Stimulated activated naive B cell treated with anti-CD40 and anti-IgM and Interleukin-4, amounts not matched to agents 10 μg/mL and 1 μg/mL and 100 μg/mL, for 72 hours (primary cell): ENCODE measurements around the gene SENP2.
"Not testable (repeated sequence)": the region's sequence is repeated elsewhere in the genome, so short reads cannot be mapped to it uniquely, and the experiment has no call there.

ENCODE experiments used
- ATAC-seq, 2 donors: fragments of 150-1000 bp; cut with Tn5 transposase; replicated peaks; 2 replicates each; pipeline ENCODE4 v1.10.0; 2021; ENCODE audit warnings: moderate library complexity in 1 of 2
- DNase-seq: peaks from one replicate; pipeline ENCODE4 v3.0.0; 2021
- H3K27ac Mint-ChIP-seq: one replicate; pipeline ENCODE4 v1.8.0; 2022; ENCODE audit warnings: mild to moderate bottlenecking, mixed read lengths
- H3K27me3 Mint-ChIP-seq, 2 donors: one replicate each; pipeline ENCODE4 v1.8.0; 2022; ENCODE audit warnings: mixed read lengths in 2 of 2
- H3K36me3 Mint-ChIP-seq, 2 donors: one replicate each; pipeline ENCODE4 v1.8.0; 2022; ENCODE audit warnings: mixed read lengths in 2 of 2, mild to moderate bottlenecking in 1 of 2
- H3K4me1 Mint-ChIP-seq, 2 donors: one replicate each; pipeline ENCODE4 v1.8.0; 2022; ENCODE audit warnings: mixed read lengths in 2 of 2, mild to moderate bottlenecking in 1 of 2
- H3K4me3 Mint-ChIP-seq, 2 donors: one replicate each; pipeline ENCODE4 v1.8.0; 2022; ENCODE audit warnings: mild to moderate bottlenecking in 2 of 2, mixed read lengths in 2 of 2, moderate library complexity in 1 of 2
- H3K9me3 Mint-ChIP-seq, 2 donors: one replicate each; pipeline ENCODE4 v1.8.0; 2022; ENCODE audit warnings: mixed read lengths in 2 of 2, mild to moderate bottlenecking in 1 of 2

Gene SENP2

DNA sequence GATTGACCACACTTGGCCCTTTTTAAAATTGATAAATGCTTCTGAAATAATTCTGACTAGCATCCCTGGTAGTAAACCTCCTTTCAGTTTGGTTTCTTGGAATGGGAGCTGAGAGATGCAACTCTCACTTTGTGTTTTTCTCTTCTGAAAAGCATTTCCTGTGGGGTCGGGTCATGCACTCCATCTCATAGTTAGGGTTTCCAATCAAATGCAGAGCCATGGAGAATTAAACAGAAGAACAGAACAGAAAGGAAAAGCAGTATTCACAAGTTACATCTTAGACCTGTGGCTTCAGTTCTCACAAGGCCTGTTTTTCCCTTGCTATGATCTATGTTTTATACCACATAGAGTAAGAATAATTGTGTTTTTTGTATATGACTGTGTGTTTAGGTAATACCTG lies 39.7 kb downstream of the SENP2 start:
- H3K27me3 Mint-ChIP-seq, result no peaks in the 10 kb centered on the region

GRCh38 chr3:185629554-185630181 lies 43.6 kb downstream of the SENP2 start:
- Mint-ChIP-seq H3K27ac (peak overlapping the region; percentile 62), H3K36me3 (peaks cover 19 to 26% of the 10 kb centered on the region in 2 donors), H3K4me3 (no peak overlapping the region), H3K4me1 (peaks cover 0 to 5% of the 10 kb centered on the region in 2 donors), H3K27me3 (no peaks in the 10 kb centered on the region), H3K9me3 (no peaks in the 10 kb centered on the region)
- ATAC-seq (no peak), DNase-seq (no peak)

More for the DNA sequence above, 39.7 kb downstream of the SENP2 start:
- Mint-ChIP-seq H3K4me3 (no peak overlapping the region), H3K4me1 (peaks cover 0 to 5% of the 10 kb centered on the region in 2 donors), H3K36me3 (peaks cover 26 to 30% of the 10 kb centered on the region in 2 donors), H3K9me3 (no peaks in the 10 kb centered on the region), H3K27ac (no peak overlapping the region)
- ATAC-seq (no peak), DNase-seq (no peak)

DNA sequence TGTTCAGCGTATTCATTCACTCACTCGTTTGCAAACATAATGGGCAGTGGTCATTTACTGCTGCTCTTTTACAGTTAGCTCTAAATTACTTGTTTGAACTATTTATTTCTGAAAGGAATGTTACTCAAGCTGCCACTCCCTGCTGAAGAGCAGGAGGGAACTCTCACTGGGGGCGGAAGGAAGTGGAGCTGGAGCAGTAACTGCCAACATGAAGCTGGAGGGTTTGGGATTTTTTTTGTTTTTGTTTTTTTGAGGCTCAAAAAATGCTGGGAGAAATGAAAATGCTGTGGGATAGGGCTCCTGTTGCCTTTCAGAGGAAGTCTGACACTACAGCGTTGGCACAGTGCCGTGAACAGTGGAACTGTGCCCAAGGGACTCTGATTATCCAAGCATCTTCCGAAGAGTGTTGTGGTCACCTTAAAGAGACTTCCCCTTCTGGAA lies 44.1 kb downstream of the SENP2 start:
- Mint-ChIP-seq H3K9me3 (no peaks in the 10 kb centered on the region), H3K36me3 (peaks cover 16 to 22% of the 10 kb centered on the region in 2 donors)

DNA sequence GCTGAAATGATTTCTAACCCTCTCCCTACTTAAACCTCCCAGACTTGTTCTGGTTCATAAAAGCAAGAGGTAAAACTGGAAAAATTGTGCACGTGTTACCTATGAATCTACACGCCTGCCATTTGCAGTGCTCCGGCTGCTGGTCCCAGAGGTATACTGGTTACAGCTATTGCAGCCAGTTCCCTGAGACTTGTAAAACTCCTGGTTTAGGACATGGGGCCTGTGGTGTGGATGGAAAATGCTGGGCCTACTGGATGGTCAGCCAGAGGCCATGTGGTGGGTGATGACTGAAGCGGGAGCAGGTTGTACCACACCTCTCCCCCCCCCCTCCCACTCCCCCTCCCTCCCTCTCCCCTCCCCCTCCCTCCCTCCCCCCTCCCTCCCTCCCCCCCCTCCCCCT lies 45.0 kb downstream of the SENP2 start:
- Mint-ChIP-seq H3K4me3 (no peak overlapping the region), H3K36me3 (peaks cover 16 to 19% of the 10 kb centered on the region in 2 donors), H3K27ac (no peak overlapping the region), H3K9me3 (no peaks in the 10 kb centered on the region), H3K4me1 (peaks cover 0 to 5% of the 10 kb centered on the region in 2 donors), H3K27me3 (no peaks in the 10 kb centered on the region)
- no peak for DNase-seq
- ATAC-seq, result no peak

More for the DNA sequence above, 44.1 kb downstream of the SENP2 start:
- ATAC-seq (no peak), DNase-seq (no peak)
- H3K27me3 Mint-ChIP-seq, result no peaks in the 10 kb centered on the region
- H3K4me1 Mint-ChIP-seq, result peaks cover 0 to 5% of the 10 kb centered on the region in 2 donors
- H3K4me3 Mint-ChIP-seq, result no peak overlapping the region
- H3K27ac Mint-ChIP-seq, result peak overlapping the region; percentile 62

DNA sequence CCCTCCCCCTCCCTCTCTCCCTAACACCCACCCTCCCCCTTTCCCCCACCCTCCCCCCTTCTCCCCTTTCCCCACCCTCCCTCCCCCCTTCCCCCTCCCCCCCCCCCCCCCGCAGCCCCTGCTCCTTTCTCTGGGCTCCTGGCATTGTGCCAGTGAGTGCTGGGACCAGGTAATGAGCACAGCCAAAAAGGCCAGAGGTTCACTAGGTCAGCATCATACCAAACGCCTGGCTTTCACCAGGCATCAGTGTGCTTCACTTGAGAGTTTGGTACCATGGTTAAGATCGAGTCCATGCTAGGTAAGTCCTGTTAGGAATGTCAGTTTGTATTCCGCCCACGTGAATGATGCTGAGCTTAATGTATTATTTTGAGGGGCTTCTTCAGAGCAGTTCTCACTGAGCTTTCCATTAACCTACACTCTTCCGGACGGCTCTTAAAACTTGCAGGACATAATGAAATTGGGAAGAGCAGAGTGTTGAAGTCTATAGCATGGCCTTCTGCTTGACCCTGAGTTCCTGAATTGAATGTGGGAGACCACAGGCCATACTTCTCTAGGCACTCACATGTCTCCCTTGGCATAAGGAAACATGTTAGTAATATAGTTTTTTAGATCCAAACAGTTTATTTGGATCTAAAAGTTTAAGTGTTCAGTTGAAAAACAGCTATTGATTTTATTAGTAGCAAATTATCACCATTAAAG lies 45.6 kb downstream of the SENP2 start:
- H3K4me3 Mint-ChIP-seq, result no peak overlapping the region
- no peak for DNase-seq
- no peak for ATAC-seq
- H3K4me1 Mint-ChIP-seq, result peaks cover 0 to 5% of the 10 kb centered on the region in 2 donors
- H3K27ac Mint-ChIP-seq, result no peak overlapping the region
- no peaks in the 10 kb centered on the region for H3K9me3 Mint-ChIP-seq
- H3K36me3 Mint-ChIP-seq, result peaks cover 16 to 19% of the 10 kb centered on the region in 2 donors
- H3K27me3 Mint-ChIP-seq, result no peaks in the 10 kb centered on the region

- Mint-ChIP-seq H3K36me3 (peaks cover 11% of the 10 kb centered on the region in 2 donors), H3K27me3 (no peaks in the 10 kb centered on the region), H3K27ac (no peak overlapping the region), H3K4me3 (no peak overlapping the region), H3K4me1 (peaks cover 0 to 5% of the 10 kb centered on the region in 2 donors), H3K9me3 (no peaks in the 10 kb centered on the region)
- ATAC-seq (no peak), DNase-seq (no peak)
These were observed 46.9 kb downstream of the SENP2 start for GRCh38 chr3:185632996-185633395.

DNA sequence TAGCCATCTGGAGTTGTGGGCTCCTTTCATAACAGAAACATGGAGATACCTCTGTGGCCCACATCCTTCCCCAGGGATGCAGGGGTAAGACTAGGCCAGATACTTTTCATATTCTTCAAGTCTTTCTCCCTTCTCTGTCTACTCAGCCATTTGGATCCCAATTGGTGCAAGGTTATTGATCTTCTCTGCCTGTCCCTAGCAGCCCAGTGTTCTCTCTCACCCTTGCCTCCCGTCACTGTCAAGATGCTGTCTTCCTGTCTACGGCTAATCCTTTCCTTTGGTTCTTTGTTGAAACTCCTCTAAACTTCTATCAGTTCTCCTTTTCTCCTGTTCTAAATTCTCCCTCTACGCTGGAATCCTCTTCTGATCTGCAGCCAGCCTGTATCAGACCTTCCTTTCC lies 51.3 kb downstream of the SENP2 start:
- Mint-ChIP-seq H3K27me3 (no peaks in the 10 kb centered on the region), H3K36me3 (no peaks in the 10 kb centered on the region), H3K4me1 (no peaks in the 10 kb centered on the region), H3K27ac (no peak overlapping the region), H3K4me3 (no peak overlapping the region), H3K9me3 (no peaks in the 10 kb centered on the region)
- DNase-seq (no peak), ATAC-seq (no peak)

GRCh38 chr3:185638651-185639050 lies 52.6 kb downstream of the SENP2 start:
- H3K4me1 Mint-ChIP-seq, H3K9me3 Mint-ChIP-seq, H3K4me3 Mint-ChIP-seq, H3K27me3 Mint-ChIP-seq, H3K27ac Mint-ChIP-seq, ATAC-seq, DNase-seq, H3K36me3 Mint-ChIP-seq: not testable (repeated sequence)

- DNase-seq (no peak), ATAC-seq (no peak)
- no peak overlapping the region for H3K27ac Mint-ChIP-seq
- H3K9me3 Mint-ChIP-seq, result no peaks in the 10 kb centered on the region
- H3K4me3 Mint-ChIP-seq, result no peak overlapping the region
- no peaks in the 10 kb centered on the region for H3K27me3 Mint-ChIP-seq
- H3K4me1 Mint-ChIP-seq, result no peaks in the 10 kb centered on the region
- H3K36me3 Mint-ChIP-seq, result no peaks in the 10 kb centered on the region
These were observed 53.6 kb downstream of the SENP2 start for GRCh38 chr3:185639632-185640206.

DNA sequence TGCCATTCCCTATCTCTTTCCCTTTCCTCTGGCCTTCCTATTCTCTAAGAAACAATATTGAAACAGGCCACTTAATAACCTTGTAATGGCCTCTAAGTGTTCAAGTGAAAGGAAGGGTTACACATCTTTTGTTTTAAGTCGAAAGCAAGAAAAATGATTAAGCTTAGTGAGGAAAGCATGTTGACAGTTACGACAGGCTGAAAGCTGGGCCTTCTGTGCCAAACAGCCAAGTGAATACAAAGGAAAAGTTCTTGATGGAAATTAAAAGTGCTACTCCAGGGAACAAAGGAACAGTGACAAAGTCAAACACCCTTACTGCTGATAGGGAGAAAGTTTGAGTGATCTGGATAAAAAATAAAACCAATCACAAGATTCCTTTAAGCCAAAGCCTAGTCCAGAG lies 54.2 kb downstream of the SENP2 start:
- Mint-ChIP-seq H3K9me3 (no peaks in the 10 kb centered on the region), H3K36me3 (no peaks in the 10 kb centered on the region), H3K4me3 (no peak overlapping the region), H3K4me1 (no peaks in the 10 kb centered on the region), H3K27me3 (no peaks in the 10 kb centered on the region), H3K27ac (no peak overlapping the region)
- no peak for DNase-seq
- ATAC-seq, result no peak

GRCh38 chr3:185645191-185645590 lies 59.1 kb downstream of the SENP2 start:
- H3K27me3 Mint-ChIP-seq, H3K27ac Mint-ChIP-seq, H3K4me3 Mint-ChIP-seq, ATAC-seq, H3K9me3 Mint-ChIP-seq, H3K36me3 Mint-ChIP-seq, DNase-seq: not testable (repeated sequence)
- peaks cover 14 to 18% of the 10 kb centered on the region in 2 donors for H3K4me1 Mint-ChIP-seq

DNA sequence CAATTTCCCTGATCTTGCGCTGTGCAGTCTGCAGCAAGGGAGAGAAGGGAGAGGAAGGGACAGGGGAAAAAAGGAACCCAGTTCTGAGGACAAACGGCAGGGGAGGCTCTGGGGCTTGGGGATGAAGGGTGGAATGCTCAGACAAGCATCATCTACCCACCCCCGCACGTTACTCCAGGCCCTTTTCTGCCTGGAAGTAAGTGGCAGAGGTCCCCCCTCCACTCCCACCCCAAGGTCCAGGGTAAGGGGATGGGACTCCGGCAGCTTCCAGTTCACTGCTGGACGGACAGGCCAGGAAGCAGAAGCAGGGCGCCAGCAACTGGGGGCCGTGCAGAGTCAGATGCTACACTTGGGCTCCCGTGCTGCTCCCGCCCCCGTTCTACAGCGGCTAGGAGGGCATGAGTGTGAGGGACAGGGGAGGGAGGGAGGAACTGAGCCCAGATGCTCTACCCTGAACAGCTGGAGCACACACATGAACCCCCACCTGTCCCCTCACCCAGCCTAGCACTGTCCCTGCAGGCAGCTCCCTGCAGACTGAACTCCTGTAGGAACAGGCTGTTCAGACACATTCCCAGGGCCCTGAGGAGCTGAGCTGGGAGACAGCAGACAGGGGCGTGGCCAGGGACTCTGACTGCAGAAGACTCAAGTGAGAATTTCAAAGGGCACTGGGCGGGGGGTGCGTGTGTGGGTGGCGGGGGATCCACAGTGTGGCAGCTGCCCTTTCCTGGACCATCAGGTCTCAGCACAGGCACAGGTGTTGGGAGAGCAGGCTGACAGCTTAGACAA lies 59.7 kb downstream of the SENP2 start:
- H3K4me1 Mint-ChIP-seq, result peaks cover 14 to 18% of the 10 kb centered on the region in 2 donors
- no peaks in the 10 kb centered on the region for H3K27me3 Mint-ChIP-seq
- no peak overlapping the region for H3K27ac Mint-ChIP-seq
- DNase-seq, result no peak
- H3K36me3 Mint-ChIP-seq, result no peaks in the 10 kb centered on the region
- H3K9me3 Mint-ChIP-seq, result no peaks in the 10 kb centered on the region
- no peak for ATAC-seq
- no peak overlapping the region for H3K4me3 Mint-ChIP-seq

DNA sequence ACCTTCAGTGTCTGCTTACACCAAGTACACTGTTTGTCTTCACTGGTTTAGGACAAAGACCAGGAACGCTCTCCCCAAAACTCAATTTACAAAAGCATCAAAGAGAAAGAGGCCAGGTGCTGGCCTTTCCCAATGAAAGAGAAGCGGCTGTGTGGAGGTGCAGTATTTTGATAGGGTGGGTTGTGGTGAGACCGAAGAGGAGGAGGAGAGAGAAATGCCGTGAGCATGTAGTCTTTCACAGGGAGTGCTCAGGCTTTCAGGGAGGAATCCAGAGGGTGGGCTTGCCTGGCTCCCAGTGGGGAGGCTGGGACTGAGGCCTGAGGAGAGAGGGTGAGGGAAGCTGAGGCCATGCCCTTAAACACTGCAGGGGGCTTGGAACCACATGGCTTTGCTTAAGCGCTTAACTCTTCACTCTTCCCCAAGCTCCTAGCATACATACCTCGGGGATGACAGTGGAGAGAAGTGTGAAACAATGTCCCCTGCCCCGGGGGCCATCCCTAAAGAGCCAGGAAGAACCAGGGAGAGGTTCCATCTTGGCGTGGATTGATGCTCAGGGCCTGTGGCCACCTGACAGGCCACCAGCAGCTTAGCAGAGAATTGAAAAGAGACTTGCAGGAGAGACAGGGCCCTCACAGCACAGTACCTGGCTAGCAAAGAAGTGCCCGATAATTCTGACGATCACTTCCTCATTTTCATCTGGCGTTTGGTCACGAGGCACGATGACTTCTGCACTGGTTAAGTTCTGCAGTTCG lies 60.5 kb downstream of the SENP2 start:
- ATAC-seq (peak; percentile 92 to 95), DNase-seq (peak; percentile 11)
- H3K27me3 Mint-ChIP-seq, result no peaks in the 10 kb centered on the region
- H3K36me3 Mint-ChIP-seq, result no peaks in the 10 kb centered on the region
- H3K4me1 Mint-ChIP-seq, result peaks cover 14 to 18% of the 10 kb centered on the region in 2 donors
- H3K27ac Mint-ChIP-seq, result no peak overlapping the region
- H3K4me3 Mint-ChIP-seq, result peak overlapping the region in 1 of 2 donors; percentile 18
- no peaks in the 10 kb centered on the region for H3K9me3 Mint-ChIP-seq
